ENCODE measurements around the gene CWC25. TPM values are rescaled to one million over a fixed set of nuclear protein-coding genes. Genes with fewer than 3 reads are reported as not detected.

The CWC25 gene
- total and polyA plus RNA-seq, 9 of the 15 experiments (the other 6 are each of a cell fraction or from before 2014, with no cell fraction given): 16.5 to 27.4 (median 23.0) TPM

DNA sequence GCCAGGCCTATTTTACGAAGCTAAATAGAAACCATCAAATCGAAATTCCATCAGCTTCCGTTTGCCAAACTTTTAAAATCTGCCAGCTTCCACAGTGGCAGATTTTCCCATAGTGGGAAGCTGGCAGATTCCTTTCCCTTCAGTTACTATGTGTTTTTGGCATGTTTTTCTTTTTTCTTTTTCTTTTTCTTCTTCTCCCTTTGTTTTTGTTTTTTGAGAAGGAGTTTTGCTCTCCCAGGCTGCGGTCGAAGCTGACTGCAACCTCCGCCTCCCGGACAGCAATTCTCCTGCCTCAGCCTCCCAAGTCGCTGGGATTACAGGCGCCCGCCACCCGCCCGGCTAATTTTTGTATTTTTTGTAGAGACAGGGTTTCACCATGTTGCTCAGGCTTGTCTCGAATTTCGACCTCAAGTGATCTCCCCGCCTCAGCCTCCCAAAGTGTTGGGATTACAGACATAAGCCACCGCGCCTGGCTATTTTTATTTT, 684 bp upstream of the CWC25 start (continued):
- peak in 1 of 2 experiments; percentile 90; a peak in 2 of 4 replicates for TF ChIP-seq MLLT1 (IDR thresholded peaks at IDR 0.05)
- TF ChIP-seq RFX7 (CRISPR knock-in tag; IDR thresholded peaks at IDR 0.05): 0 out of 2 replicates have a peak, but pooled peaks have one; percentile 12
- no peak for TF ChIP-seq RBM34 (IDR thresholded peaks at IDR 0.05; ENCODE audit: borderline replicate concordance, insufficient read depth, low read length)
- TF ChIP-seq SMARCA5 (IDR thresholded peaks at IDR 0.05): 0 out of 2 replicates have a peak, but pooled peaks have one; percentile 22
- no peak for TF ChIP-seq ZFP91 (CRISPR knock-in tag; IDR thresholded peaks at IDR 0.05)
- TF ChIP-seq SIN3B (IDR thresholded peaks at IDR 0.05; ENCODE audit: low read depth): no peak
- no peak for TF ChIP-seq DIDO1 (tag; IDR thresholded peaks at IDR 0.05; ENCODE audit: low read depth)
- no peak for TF ChIP-seq ZBTB12 (CRISPR knock-in tag; IDR thresholded peaks at IDR 0.05)

Data from K562 (cell line).